Measurements from ENCODE around the gene CNIH2. TPM values are rescaled to one million over a fixed set of nuclear protein-coding genes. Genes with fewer than 3 reads are reported as not detected.

CNIH2 gene
- total RNA-seq, 1 experiment from 2014 or later, result 1.3 TPM

GRCh38 chr11:66291303-66291705, 13.3 kb downstream of the CNIH2 start:
- ATAC-seq (no peak), DNase-seq (ENCODE audit: low read depth, low spot score) (no peak)
- Histone ChIP-seq H3K27me3 (ENCODE audit: insufficient read depth, low read length) (no peaks in the 10 kb centered on the region), H4K20me1 (ENCODE audit: insufficient read depth) (no peaks in the 10 kb centered on the region), H3K4me2 (ENCODE audit: low read length) (peak overlapping the region; percentile 99), H3K4me3 (replicated peaks in 1 of 2; ENCODE audit: low read depth in 1 of 2, low read length in 2 of 2) (peak overlapping the region; percentile 36 to 67), H3K79me2 (ENCODE audit: insufficient read depth, low read length) (peaks cover 19% of the 10 kb centered on the region), H3K36me3 (ENCODE audit: control insufficient read depth in 1 of 2, insufficient read depth in 2 of 2, low read length in 2 of 2) (no peaks in the 10 kb centered on the region), H2AFZ (ENCODE audit: low read depth, low read length, poor library complexity, severe bottlenecking) (peak overlapping the region; percentile 35), H3K9me2 (ENCODE audit: insufficient read depth) (no peaks in the 10 kb centered on the region), H3K9me3 (ENCODE audit: control insufficient read depth in 1 of 2, insufficient read depth in 1 of 2, low read depth in 1 of 2, low read length in 2 of 2) (no peaks in the 10 kb centered on the region), H3K27ac (ENCODE audit: low read depth, low read length) (no peak overlapping the region; the same call in 1 of the 2 replicates), H3K9ac (ENCODE audit: low read length) (peak overlapping the region; percentile 39; the same call in 1 of the 2 replicates), H3K4me1 (ENCODE audit: control insufficient read depth in 1 of 2, insufficient read depth in 2 of 2, low read length in 2 of 2) (peaks cover 22 to 45% of the 10 kb centered on the region in 2 experiments)
- RAD21 ChIA-PET (ENCODE audit: low non-redundant PET in 1 of 2, low total read pairs in 2 of 2, uncharacterized antibody in 2 of 2, unreplicated experiment in 2 of 2), result no interaction called here
- TF ChIP-seq ELF1 (IDR thresholded peaks at IDR 0.05; ENCODE audit: borderline replicate concordance, low read depth), result no peak
- no peak for TF ChIP-seq SIN3A (IDR thresholded peaks at IDR 0.05; ENCODE audit: low read depth)
- TF ChIP-seq SRF (IDR thresholded peaks at IDR 0.05; ENCODE audit: low read depth), result no peak
- no peak for TF ChIP-seq CBX3 (IDR thresholded peaks at IDR 0.05; ENCODE audit: low read depth)
- no peak for TF ChIP-seq ZBTB33 (IDR thresholded peaks at IDR 0.05; ENCODE audit: extremely low read depth, insufficient replicate concordance, low read length)
- TF ChIP-seq EZH2phosphoT487 (IDR thresholded peaks at IDR 0.05; ENCODE audit: borderline replicate concordance), result no peak
- TF ChIP-seq YY1 (IDR thresholded peaks at IDR 0.05; ENCODE audit: extremely low read depth, insufficient replicate concordance, low read depth, low read length), result no peak
- TF ChIP-seq CTCF (IDR thresholded peaks at IDR 0.05 in 2 of 3, conservative IDR thresholded peaks at IDR 0.05 in 1 of 3; ENCODE audit: borderline replicate concordance in 1 of 3, insufficient read depth in 1 of 3, low read depth in 2 of 3, low read length in 2 of 3), result no peak
- no peak for TF ChIP-seq EGR1 (IDR thresholded peaks at IDR 0.05; ENCODE audit: low read depth)
- intact Hi-C loops (cut with micrococcal nuclease), result no loop called here
- CTCF ChIA-PET, result interaction anchor here (1.0 to 1.8 kb wide), 2 partner anchors 9 to 20 kb away, joined by 4 to 10 read pairs; no protein-coding TSS in a partner anchor
- POLR2A ChIA-PET, result interaction anchor here (1.3 kb wide), 1 partner anchor 21 kb away, joined by 7 read pairs; no protein-coding TSS in a partner anchor
- no TSS peak for BruUV-seq (replicated peaks)

Measured in HCT116 (cell line).